GM12878 (cell line): ENCODE measurements around the gene SOS1.

Source experiments
- BRCA1 ChIP-seq: IDR thresholded peaks from 2 replicates; pipeline ENCODE4 v1.6.1; 2011; ENCODE audit warnings: low read depth, low read length, improper control_type of control experiment
- CREB1 ChIP-seq: IDR thresholded peaks from 2 replicates; pipeline ENCODE4 v1.6.1; 2012; ENCODE audit warnings: low read depth, mild to moderate bottlenecking, inconsistent platforms
- CREM ChIP-seq: IDR thresholded peaks from 2 replicates; pipeline ENCODE4 v1.6.1; 2014; ENCODE audit warnings: antibody characterized with exemption, low read depth
- EP300 ChIP-seq, 2 experiments: fragments of 150-350 bp in 1 of 2; IDR thresholded peaks; 2 replicates each; pipeline ENCODE4 v1.6.1; 2011 to 2012; ENCODE audit warnings: low read depth in 2 of 2, low read length in 2 of 2, borderline replicate concordance in 1 of 2, improper control_type of control experiment in 1 of 2, inconsistent platforms in 1 of 2; ENCODE audit not compliant: control insufficient read depth in 1 of 2
- ESRRA ChIP-seq: IDR thresholded peaks from 2 replicates; pipeline ENCODE4 v1.6.1; 2012; ENCODE audit warnings: mild to moderate bottlenecking, low read length, improper control_type of control experiment
- EZH2 ChIP-seq: IDR thresholded peaks from 2 replicates; pipeline ENCODE4 v1.6.1; 2012; ENCODE audit warnings: low read depth, mild to moderate bottlenecking, control low read depth, inconsistent platforms, low read length, borderline replicate concordance; ENCODE audit not compliant: control insufficient read depth
- MEF2A ChIP-seq: IDR thresholded peaks from 2 replicates; pipeline ENCODE4 v1.6.1; 2011; ENCODE audit warnings: low read depth, mild to moderate bottlenecking, low read length, moderate library complexity; ENCODE audit not compliant: insufficient read depth
- NBN ChIP-seq: fragments of 450-650 bp; IDR thresholded peaks from 2 replicates; pipeline ENCODE4 v1.6.1; 2016
- POLR2A ChIP-seq: IDR thresholded peaks from 2 replicates; pipeline ENCODE4 v1.6.1; 2011; ENCODE audit warnings: low read depth, mild to moderate bottlenecking, low read length
- REST ChIP-seq: IDR thresholded peaks from 2 replicates; pipeline ENCODE4 v1.6.1; 2012; ENCODE audit warnings: mild to moderate bottlenecking, low read depth, low read length
- TAF1 ChIP-seq: IDR thresholded peaks from 2 replicates; pipeline ENCODE4 v1.6.1; 2011; ENCODE audit warnings: mild to moderate bottlenecking, low read depth, low read length, borderline replicate concordance
- ZNF274 ChIP-seq: IDR thresholded peaks from one replicate; pipeline ENCODE4 v1.8.0; 2011; ENCODE audit not compliant: insufficient read length, insufficient read depth
- TF ChIP-seq, protein P1 (sequence below), 3 experiments: IDR thresholded peaks in 2 of 3; conservative IDR thresholded peaks in 1 of 3; 2 replicates each; pipeline ENCODE4 v1.5.1; 2011; ENCODE audit warnings: low read depth in 3 of 3, low read length in 3 of 3, mild to moderate bottlenecking in 3 of 3, control low read depth in 2 of 3, moderate library complexity in 2 of 3, inconsistent platforms in 1 of 3, mixed read lengths in 1 of 3; ENCODE audit not compliant: control insufficient read depth in 2 of 3, insufficient read depth in 1 of 3; ENCODE audit errors: extremely low read depth in 1 of 3
- TF ChIP-seq, protein P2 (sequence below): IDR thresholded peaks from 2 replicates; pipeline ENCODE4 v1.6.1; 2012; ENCODE audit warnings: low read depth, low read length, improper control_type of control experiment

DNA sequence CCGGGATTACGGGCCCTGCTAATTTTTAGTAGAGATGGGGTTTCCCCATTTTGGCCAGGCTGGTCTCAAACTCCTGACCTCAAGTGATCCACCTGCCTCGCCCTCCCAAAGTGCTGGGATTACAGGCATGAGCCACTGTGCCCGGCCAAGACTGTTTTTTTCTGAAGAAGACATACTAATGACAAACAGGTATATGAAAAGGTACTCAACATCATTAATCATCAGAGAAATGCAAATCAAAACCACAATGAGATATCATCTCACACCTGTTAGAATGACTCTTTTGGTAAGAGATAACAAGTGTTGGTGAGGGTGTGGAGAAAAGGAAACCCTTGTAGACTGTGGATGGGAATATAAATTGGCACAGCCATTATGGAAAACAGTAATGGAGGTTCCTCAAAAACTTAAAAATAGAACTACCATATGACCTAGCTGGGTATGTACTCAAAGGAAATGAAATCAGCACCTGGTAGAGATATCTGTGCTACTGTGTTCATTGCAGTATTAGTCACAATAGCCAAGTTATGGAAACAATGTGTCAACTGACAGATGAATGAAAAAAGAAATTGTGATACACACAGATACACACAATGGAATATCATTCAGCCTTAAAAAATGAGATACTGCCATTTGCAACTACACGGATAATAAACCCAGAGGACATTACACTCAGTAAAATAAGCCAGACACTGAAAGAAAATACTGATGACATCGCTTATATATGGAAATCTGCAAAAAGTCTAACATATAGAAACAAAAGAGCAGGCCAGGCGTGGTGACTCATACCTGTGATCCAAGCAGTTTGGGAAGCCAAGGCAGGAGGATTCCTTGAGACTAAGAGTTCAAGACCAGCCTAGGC, 20.8 kb downstream of the SOS1 start:
- TF ChIP-seq POLR2A, result no peak
- TF ChIP-seq ESRRA, result no peak
- TF ChIP-seq, protein P1, sequence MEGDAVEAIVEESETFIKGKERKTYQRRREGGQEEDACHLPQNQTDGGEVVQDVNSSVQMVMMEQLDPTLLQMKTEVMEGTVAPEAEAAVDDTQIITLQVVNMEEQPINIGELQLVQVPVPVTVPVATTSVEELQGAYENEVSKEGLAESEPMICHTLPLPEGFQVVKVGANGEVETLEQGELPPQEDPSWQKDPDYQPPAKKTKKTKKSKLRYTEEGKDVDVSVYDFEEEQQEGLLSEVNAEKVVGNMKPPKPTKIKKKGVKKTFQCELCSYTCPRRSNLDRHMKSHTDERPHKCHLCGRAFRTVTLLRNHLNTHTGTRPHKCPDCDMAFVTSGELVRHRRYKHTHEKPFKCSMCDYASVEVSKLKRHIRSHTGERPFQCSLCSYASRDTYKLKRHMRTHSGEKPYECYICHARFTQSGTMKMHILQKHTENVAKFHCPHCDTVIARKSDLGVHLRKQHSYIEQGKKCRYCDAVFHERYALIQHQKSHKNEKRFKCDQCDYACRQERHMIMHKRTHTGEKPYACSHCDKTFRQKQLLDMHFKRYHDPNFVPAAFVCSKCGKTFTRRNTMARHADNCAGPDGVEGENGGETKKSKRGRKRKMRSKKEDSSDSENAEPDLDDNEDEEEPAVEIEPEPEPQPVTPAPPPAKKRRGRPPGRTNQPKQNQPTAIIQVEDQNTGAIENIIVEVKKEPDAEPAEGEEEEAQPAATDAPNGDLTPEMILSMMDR (IDR thresholded peaks at IDR 0.05 in 2 of 3, conservative IDR thresholded peaks at IDR 0.05 in 1 of 3; ENCODE audit: control insufficient read depth in 2 of 3, extremely low read depth in 1 of 3, insufficient read depth in 1 of 3, low read depth in 3 of 3, low read length in 3 of 3), result no peak
- no peak for TF ChIP-seq MEF2A
- no peak for TF ChIP-seq REST
- TF ChIP-seq EP300 (IDR thresholded peaks at IDR 0.05; ENCODE audit: borderline replicate concordance in 1 of 2, control insufficient read depth in 1 of 2, low read depth in 2 of 2, low read length in 2 of 2), result no peak
- no peak for TF ChIP-seq NBN
- TF ChIP-seq CREM, result 0 out of 2 replicates have a peak, but pooled peaks have one; percentile 10
- no peak for TF ChIP-seq BRCA1
- TF ChIP-seq, protein P2, sequence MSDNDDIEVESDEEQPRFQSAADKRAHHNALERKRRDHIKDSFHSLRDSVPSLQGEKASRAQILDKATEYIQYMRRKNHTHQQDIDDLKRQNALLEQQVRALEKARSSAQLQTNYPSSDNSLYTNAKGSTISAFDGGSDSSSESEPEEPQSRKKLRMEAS, result no peak
- no peak for TF ChIP-seq ZNF274
- TF ChIP-seq CREB1, result no peak
- TF ChIP-seq EZH2, result no peak
- TF ChIP-seq TAF1, result no peak
